ENCODE results near the gene ZBTB22.
"Not testable (repeated sequence)": the region's sequence is repeated elsewhere in the genome, so short reads cannot be mapped to it uniquely, and the experiment has no call there.

ZBTB22 gene

GRCh38 chr6:33298773-33299236 is 18.7 kb downstream of the ZBTB22 start, which contains the start of gene RGL2:
Gene RGL2 (minus strand): TSS chr6:33298942. CDS start chr6:33298610, 332 bp downstream.
- DNase-seq: peak; percentile 73 to 79

- peak in 1 of 2 donors; percentile 6 for DNase-seq
Observed at GRCh38 chr6:33297956-33298772, 19.4 kb downstream of the ZBTB22 start.

GRCh38 chr6:33297406-33297955 is 20.1 kb downstream of the ZBTB22 start:
- DNase-seq: no peak

- no peak for DNase-seq
Observed at GRCh38 chr6:33296797-33297405, 20.6 kb downstream of the ZBTB22 start.

- DNase-seq: no peak
Observed at GRCh38 chr6:33295621-33296369, 21.7 kb downstream of the ZBTB22 start.

- no peak for DNase-seq
Observed at GRCh38 chr6:33294086-33294823, 23.3 kb downstream of the ZBTB22 start.

- no peak for DNase-seq
Observed at GRCh38 chr6:33292996-33293682, 24.4 kb downstream of the ZBTB22 start.

- DNase-seq: no peak
Observed at GRCh38 chr6:33290459-33290858, 27.1 kb downstream of the ZBTB22 start.

GRCh38 chr6:33289784-33290315 is 27.7 kb downstream of the ZBTB22 start:
- DNase-seq: no peak

GRCh38 chr6:33288921-33289783 is 28.4 kb downstream of the ZBTB22 start, which contains the start of the genes PFDN6 and WDR46:
Gene PFDN6 (plus strand): TSS chr6:33289601. CDS start chr6:33289857, 256 bp downstream.
Gene WDR46 (minus strand): TSS chr6:33289239. CDS start chr6:33289170, 69 bp downstream.
- DNase-seq: peak; percentile 91 to 98

GRCh38 chr6:33288141-33288920 is 29.2 kb downstream of the ZBTB22 start:
- DNase-seq: no peak

- DNase-seq: no peak
Observed at GRCh38 chr6:33286946-33287914, 30.3 kb downstream of the ZBTB22 start.

- not testable (repeated sequence) for DNase-seq
Observed at GRCh38 chr6:33285214-33285613, 32.3 kb downstream of the ZBTB22 start.

- DNase-seq: no peak
Observed at GRCh38 chr6:33280539-33280938, 37.0 kb downstream of the ZBTB22 start.

GRCh38 chr6:33279971-33280511 is 37.5 kb downstream of the ZBTB22 start:
- DNase-seq: no peak

GRCh38 chr6:33279257-33279695 is 38.3 kb downstream of the ZBTB22 start:
- DNase-seq: no peak

GRCh38 chr6:33278810-33279209 is 38.7 kb downstream of the ZBTB22 start:
- DNase-seq: no peak

GRCh38 chr6:33278392-33278741 is 39.2 kb downstream of the ZBTB22 start:
- DNase-seq: no peak

Data from hippocampal formation (tissue), 2 donors.